Gastroesophageal sphincter (tissue), 4 donors: ENCODE data around the gene RASSF5. TPM values are rescaled to one million over a fixed set of nuclear protein-coding genes. Genes with fewer than 3 reads are reported as not detected.

ENCODE experiments used
- ATAC-seq: fragments of 150-250 bp; one replicate; pipeline ENCODE4 v1.9.1; 2016; ENCODE audit warnings: mild to moderate bottlenecking, moderate library complexity
- H3K27ac ChIP-seq, 4 donors: fragments of 200-600 bp; sonication (generic) in 3 of 4; 1 replicate in 3 of 4; 2 replicates in 1 of 4; pipeline ENCODE4 v1.5.1; 2016 to 2019
- H3K27me3 ChIP-seq: fragments of 200-600 bp; sonication (generic); one replicate; pipeline ENCODE4 v1.5.1; 2019
- H3K36me3 ChIP-seq, 2 donors: fragments of 200-600 bp; sonication (generic); one replicate each; pipeline ENCODE4 v1.5.1; 2019; ENCODE audit warnings: control low read depth in 1 of 2
- H3K4me1 ChIP-seq, 3 donors: fragments of 200-600 bp; sonication (generic); 1 replicate in 2 of 3; 2 replicates in 1 of 3; pipeline ENCODE4 v1.5.1; 2016 to 2019; ENCODE audit warnings: control low read depth in 2 of 3
- H3K4me3 ChIP-seq, 2 donors: fragments of 200-600 bp; sonication (generic); one replicate each; pipeline ENCODE4 v1.5.1; 2019; ENCODE audit warnings: mild to moderate bottlenecking in 1 of 2, moderate library complexity in 1 of 2
- H3K9me3 ChIP-seq, 3 donors: fragments of 200-600 bp; sonication (generic); one replicate each; pipeline ENCODE4 v1.5.1; 2017 to 2019; ENCODE audit warnings: control low read depth in 2 of 3
- CTCF ChIP-seq, 4 experiments: fragments of 200-600 bp in 2 of 4; fragments of 450-650 bp in 2 of 4; sonication (generic) in 1 of 4; IDR thresholded peaks; one replicate each; pipeline ENCODE4 v1.5.1; 2017 to 2019; ENCODE audit warnings: antibody characterized with exemption in 4 of 4, mild to moderate bottlenecking in 2 of 4, moderate library complexity in 2 of 4
- EP300 ChIP-seq: sonication (generic); formaldehyde crosslinking; IDR thresholded peaks from one replicate; pipeline ENCODE4 v1.6.1; 2017; ENCODE audit warnings: antibody characterized with exemption, mild to moderate bottlenecking
- POLR2A ChIP-seq, 2 donors: fragments of 450-650 bp; IDR thresholded peaks; one replicate each; pipeline ENCODE4 v1.6.1; 2017; ENCODE audit warnings: antibody characterized with exemption in 2 of 2, mild to moderate bottlenecking in 2 of 2, moderate library complexity in 1 of 2
- POLR2AphosphoS5 ChIP-seq: sonication (generic); formaldehyde crosslinking; IDR thresholded peaks from one replicate; pipeline ENCODE4 v1.6.1; 2017; ENCODE audit warnings: antibody characterized with exemption
- WGBS, 2 donors: methylation state at CpG; one replicate each; pipeline ENCODE4 v1.1.5; 2018; ENCODE audit warnings: low coverage in 1 of 2; 5-methylcytosine and 5-hydroxymethylcytosine counted together
- total RNA-seq, 4 donors: library from RNA; depleted of rRNA; stranded (reverse); fragments of >200 nt; gene quantifications; one replicate each; pipeline ENCODE4 v1.1.0, GENCODE V29; 2016

RASSF5 gene
- total RNA-seq, 4 donors from 2014 or later = 6.2 to 23.3 (median 8.5) TPM

GRCh38 chr1:206541236-206541833 is 34.0 kb downstream of the RASSF5 start:
- Histone ChIP-seq H3K9me3 (no peaks in the 10 kb centered on the region), H3K4me3 (no peak overlapping the region), H3K36me3 (no peaks in the 10 kb centered on the region), H3K27ac (no peak overlapping the region), H3K4me1 (peaks cover 0 to 21% (median 5%) of the 10 kb centered on the region in 3 donors), H3K27me3 (no peaks in the 10 kb centered on the region)
- WGBS, 2 donors = 95 to 96% methylated on average over 4 to 7 of the region's 7 CpGs
- ATAC-seq = no peak
- no peak for TF ChIP-seq POLR2AphosphoS5
- no peak for TF ChIP-seq CTCF (IDR thresholded peaks at IDR 0.05)
- no peak for TF ChIP-seq POLR2A (IDR thresholded peaks at IDR 0.05)
- TF ChIP-seq EP300 = no peak

- no peaks in the 10 kb centered on the region for H3K9me3 ChIP-seq
- no peak for ATAC-seq
- H3K27me3 ChIP-seq = no peaks in the 10 kb centered on the region
- no peaks in the 10 kb centered on the region for H3K36me3 ChIP-seq
- WGBS, 2 donors = 0 to 14% methylated on average over 2 of the region's 9 CpGs
- TF ChIP-seq CTCF (IDR thresholded peaks at IDR 0.05) (peak; percentile 68 to 88 (median 80)), EP300 (no peak)
- H3K4me1 ChIP-seq = peaks cover 0 to 16% (median 5%) of the 10 kb centered on the region in 3 donors
- H3K27ac ChIP-seq = no peak overlapping the region
- no peak overlapping the region for H3K4me3 ChIP-seq
These were observed 37.4 kb downstream of the RASSF5 start for GRCh38 chr1:206544562-206545257.

GRCh38 chr1:206545351-206545750 is 38.0 kb downstream of the RASSF5 start:
- Histone ChIP-seq H3K9me3 (no peaks in the 10 kb centered on the region), H3K36me3 (no peaks in the 10 kb centered on the region), H3K4me1 (peaks cover 0 to 10% (median 0%) of the 10 kb centered on the region in 3 donors), H3K27me3 (no peaks in the 10 kb centered on the region), H3K4me3 (no peak overlapping the region), H3K27ac (no peak overlapping the region)
- 89% methylated on average over 1 of the region's 1 CpG; no CpG with 5 or more reads in 1 of the 2 donors for WGBS, 2 donors
- no peak for ATAC-seq
- TF ChIP-seq POLR2A (IDR thresholded peaks at IDR 0.05) = no peak
- TF ChIP-seq POLR2AphosphoS5 = no peak
- TF ChIP-seq EP300 = no peak
- no peak for TF ChIP-seq CTCF (IDR thresholded peaks at IDR 0.05)

- WGBS, 2 donors = 69 to 84% methylated on average over 2 of the region's 7 CpGs
- H3K4me3 ChIP-seq = no peak overlapping the region
These were observed 39.8 kb downstream of the RASSF5 start for GRCh38 chr1:206547104-206547503.

More at GRCh38 chr1:206547104-206547503, 39.8 kb downstream of the RASSF5 start:
- Histone ChIP-seq H3K27me3 (no peaks in the 10 kb centered on the region), H3K4me1 (peaks cover 0 to 10% (median 0%) of the 10 kb centered on the region in 3 donors), H3K27ac (no peak overlapping the region), H3K36me3 (no peaks in the 10 kb centered on the region), H3K9me3 (no peaks in the 10 kb centered on the region)
- ATAC-seq = no peak
- TF ChIP-seq EP300 (no peak), POLR2A (IDR thresholded peaks at IDR 0.05) (no peak), POLR2AphosphoS5 (no peak), CTCF (IDR thresholded peaks at IDR 0.05) (no peak)
